Measurements from ENCODE around the gene MFAP2.
"Not testable (repeated sequence)": the region's sequence is repeated elsewhere in the genome, so short reads cannot be mapped to it uniquely, and the experiment has no call there.

Gene MFAP2

DNA sequence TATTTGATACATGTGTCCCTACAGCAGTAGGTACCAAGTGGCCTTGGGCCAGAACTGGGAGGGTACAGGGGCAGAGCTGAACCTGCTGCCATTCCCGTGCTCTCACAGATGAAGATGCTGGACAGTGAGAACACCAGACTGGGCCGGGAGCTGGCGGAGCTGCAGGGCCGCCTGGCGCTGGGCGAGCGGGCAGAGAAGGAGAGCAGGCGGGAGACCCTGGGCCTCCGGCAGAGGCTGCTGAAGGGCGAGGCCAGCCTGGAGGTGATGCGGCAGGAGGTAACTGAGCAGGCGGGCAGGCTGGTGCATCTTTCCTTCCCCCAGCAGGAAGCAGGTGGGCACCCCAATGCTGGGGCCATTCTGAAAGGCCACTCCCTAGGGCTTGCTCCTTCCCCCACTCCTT lies 21.9 kb downstream of the MFAP2 start:
- no peak for DNase-seq

DNA sequence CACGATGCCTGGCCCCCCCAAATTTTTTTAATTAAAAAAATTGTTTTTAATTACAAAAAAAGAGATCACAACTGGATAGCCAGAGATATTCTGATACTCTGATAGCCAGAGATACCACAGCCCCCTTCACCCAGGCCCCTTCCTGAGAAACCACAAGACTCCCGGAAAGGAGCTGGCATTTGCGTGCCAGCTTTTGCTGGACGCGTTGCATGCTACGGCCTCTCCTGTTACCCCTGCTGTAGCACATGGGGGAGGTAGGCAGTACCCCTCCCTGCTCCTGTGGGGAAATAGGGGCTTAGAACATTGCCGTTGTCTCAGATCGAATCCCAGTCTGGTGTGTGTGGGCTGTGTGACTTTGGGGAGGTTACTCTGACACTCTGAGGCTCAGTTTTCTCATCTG lies 22.7 kb downstream of the MFAP2 start:
- DNase-seq, result no peak

DNA sequence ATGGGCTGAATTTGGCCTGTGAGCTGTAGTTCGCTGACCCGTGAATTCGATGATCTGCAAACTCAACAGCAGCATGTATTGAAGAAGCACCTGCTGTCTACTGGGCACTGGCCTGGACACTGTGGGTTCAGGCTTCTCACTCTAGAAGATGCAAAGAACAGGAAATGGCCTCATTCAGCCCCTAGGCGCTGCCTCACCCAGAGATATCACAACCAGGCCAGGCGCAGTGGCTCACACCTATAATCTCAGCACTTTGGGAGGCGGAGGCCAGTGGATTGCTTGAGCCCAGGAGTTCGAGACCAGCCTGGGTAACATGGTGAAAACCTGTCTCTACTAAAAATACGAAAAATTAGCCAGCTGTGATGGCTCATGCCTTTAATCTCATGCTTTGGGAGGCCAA lies 23.6 kb downstream of the MFAP2 start:
- DNase-seq, result no peak

DNA sequence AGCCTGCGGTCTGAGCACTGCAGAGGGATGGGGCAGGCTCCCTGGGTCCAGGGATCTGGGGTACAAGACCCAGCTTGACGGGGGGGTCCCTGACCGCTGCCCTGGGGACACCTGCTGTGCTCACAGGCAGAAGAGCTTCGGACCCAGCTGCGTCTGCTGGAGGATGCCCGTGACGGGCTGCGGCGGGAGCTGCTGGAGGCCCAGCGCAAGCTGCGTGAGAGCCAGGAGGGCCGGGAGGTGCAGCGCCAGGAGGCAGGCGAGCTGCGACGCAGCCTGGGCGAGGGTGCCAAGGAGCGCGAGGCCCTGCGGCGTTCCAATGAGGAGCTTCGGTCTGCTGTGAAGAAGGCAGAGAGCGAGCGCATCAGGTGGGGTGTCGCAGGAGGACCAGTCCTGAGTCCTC lies 25.2 kb downstream of the MFAP2 start:
- no peak for DNase-seq

DNA sequence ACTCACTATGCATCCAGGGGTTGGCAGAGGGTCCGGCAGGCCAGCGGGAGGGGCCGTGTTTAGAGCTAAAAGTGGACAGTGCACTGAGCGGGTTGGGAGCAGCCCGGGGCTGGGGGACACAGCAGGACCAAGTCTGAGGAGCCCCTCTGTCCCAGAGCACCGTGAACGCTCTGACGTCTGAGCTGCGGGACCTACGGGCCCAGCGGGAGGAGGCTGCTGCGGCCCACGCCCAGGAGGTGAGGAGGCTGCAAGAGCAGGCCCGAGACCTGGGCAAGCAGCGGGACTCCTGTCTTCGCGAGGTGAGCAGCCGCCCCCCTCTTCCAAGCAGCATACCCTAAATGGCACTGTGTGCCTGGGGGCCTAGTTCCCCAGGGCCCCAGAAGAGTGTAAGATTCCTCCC lies 25.8 kb downstream of the MFAP2 start:
- DNase-seq, result no peak

DNA sequence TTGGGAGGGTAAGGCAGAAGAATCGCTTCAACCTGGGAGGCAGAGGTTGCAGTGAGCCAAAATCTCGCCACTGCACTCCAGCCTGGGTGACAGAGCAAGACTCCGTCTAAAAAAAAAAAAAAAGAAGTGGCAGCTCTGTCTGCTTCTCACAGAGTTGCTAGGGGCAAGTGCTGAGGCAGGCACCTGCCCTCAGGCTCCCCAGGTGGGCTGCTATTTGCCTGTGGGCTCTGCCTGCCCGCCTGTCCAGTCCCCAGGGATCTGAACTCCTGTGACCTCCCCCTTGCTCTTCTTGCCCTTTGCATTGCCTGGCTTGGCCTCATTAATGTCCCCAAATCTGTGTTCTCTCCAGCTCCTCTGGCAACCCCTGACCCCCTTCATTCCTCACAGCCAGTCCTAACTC lies 28.0 kb downstream of the MFAP2 start:
- not testable (repeated sequence) for DNase-seq

DNA sequence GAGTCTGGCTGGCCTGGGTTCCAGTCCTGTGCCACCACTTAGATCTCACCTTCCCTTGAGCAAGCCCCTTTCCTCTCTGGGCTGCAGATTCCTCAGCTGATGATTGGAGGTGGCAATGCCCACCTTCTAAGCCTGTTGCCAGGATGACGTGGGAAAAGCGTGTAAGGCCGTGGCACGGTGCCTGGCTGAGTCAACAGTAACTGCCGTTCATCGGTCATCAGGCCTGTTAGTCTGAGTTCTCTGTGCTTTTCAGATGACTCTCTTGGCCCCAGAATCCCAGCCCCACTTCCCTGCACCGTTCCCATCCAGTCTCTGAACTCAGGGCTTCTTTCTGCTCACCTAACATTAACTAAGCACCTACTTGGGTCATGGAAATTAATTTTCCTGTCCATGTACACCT lies 31.4 kb downstream of the MFAP2 start:
- not testable (repeated sequence) for DNase-seq

DNA sequence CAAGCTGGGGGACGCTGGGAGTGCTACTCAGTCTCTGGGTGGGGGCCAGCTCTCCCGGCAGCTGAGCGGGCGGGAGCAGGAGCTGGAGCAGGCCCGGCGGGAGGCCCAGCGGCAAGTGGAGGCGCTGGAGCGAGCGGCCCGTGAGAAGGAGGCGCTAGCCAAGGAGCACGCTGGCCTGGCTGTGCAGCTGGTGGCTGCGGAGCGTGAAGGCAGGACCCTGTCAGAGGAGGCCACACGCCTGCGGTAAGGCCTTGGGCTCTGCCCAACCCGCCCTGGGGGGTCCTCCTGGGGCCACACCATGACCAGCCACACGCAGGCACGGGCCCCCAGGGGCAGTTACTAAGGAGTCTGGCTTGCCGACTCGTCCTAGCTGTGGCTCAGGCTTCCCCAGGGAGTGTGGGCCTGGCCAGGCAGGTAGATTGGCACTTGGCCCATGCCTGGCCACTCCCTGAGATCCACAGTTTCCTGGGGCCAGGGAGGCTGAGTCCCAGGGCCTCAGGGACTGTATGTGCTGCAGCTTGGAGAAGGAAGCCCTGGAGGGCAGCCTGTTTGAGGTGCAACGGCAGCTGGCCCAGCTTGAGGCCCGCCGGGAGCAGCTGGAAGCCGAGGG lies 32.0 kb downstream of the MFAP2 start:
- not testable (repeated sequence) for DNase-seq

DNA sequence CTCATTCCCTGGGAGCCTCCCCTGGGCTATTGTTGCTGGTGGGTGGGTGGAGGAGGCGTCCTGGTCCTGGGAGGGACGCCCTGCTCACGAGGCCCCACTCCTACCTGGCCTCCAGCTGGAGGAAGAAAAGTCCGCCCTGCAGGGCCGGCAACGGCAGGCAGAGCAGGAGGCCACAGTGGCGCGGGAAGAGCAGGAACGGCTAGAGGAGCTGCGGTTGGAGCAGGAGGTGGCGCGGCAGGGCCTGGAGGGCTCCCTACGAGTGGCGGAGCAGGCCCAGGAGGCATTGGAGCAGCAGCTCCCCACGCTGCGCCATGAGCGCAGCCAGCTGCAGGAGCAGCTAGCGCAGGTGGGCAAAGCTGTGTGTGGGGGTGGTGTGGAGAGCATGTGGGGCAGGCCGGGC lies 33.8 kb downstream of the MFAP2 start:
- DNase-seq, result no peak

DNA sequence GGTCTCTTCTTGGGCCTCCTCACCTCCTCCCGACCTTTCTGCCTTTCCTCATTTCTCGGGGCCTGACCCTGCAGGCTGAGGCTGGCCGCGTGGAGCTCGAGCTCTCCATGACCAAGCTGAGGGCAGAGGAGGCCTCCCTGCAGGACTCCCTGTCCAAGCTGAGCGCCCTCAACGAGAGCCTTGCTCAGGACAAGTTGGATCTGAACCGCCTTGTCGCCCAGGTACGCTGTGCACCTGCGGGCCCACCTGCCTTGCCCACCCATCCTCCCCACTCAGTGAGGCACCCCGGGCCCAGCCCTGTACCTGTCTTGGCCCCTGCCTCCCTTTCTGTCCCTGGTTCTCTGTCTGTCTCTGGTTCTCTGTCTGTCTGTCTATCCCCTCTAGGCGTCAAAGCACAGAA lies 34.2 kb downstream of the MFAP2 start:
- not testable (repeated sequence) for DNase-seq

DNA sequence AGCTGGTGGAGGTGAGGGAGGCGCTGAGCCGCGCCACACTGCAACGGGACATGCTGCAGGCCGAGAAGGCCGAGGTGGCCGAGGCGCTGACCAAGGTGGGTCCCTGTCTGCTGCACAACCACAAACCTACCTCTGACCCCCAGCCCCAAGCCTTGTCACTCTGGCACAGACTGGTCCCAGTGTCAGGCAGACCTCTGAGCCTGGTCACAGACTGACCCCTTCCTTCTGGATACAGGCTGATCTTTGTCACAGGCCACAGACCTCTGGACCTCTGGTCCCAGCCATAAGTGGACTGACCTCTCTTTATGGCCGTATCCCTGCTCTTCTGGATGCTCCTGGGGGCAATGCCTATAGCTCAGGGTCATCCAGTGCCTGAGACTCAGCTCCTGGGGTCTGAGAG lies 34.9 kb downstream of the MFAP2 start:
- DNase-seq, result not testable (repeated sequence)

DNA sequence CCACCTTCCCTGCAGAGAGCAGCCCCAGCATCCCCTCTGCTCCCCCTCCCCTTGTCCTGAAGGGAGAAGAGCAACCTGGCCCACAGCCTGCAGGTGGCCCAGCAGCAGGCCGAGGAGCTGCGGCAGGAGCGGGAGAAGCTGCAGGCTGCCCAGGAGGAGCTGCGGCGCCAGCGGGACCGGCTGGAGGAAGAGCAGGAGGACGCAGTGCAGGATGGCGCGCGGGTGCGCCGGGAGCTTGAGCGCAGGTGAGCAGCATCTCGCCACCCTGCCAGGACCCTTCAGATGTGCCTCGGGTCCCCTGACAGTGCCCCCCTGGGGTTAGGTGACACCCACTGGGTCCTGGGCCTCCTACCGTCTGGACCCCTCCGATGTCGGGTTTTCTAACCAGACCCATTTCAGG lies 36.4 kb downstream of the MFAP2 start:
- no peak for DNase-seq

DNA sequence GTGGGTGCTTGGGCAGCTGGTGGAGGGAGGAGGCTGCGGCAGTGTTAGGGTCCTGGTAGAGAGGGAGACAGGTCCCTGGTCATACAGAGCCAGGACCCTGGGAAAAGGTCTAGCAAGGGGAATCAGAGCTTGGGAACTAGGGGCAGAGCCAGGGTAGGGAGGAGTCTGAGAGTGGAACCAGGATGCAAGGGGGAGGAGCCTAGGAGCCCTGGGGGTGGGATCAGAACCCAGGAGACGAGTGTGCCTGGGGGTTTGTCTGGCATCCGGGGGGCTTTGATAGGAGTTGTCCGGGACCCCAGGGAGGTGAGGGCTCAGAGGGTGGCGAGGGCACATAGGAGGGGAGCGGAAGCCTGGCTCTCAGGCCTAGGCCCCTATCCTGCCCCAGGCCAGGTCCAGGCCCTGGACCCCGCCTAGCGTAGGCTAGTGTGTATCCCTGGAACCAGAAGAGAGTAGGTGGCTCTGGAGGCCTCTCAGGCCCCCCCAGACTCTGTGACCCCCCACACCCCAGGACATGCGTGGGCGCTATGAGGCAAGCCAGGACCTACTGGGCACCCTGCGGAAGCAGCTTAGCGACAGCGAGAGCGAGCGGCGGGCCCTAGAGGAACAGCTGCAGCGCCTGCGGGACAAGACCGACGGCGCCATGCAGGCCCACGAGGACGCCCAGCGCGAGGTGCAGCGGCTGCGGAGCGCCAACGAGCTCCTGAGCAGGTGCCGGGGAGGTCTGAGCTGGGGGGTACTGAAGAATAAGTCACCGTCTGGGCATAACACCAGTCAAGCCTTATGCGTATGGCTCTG lies 40.8 kb downstream of the MFAP2 start:
- DNase-seq, result not testable (repeated sequence)

DNA sequence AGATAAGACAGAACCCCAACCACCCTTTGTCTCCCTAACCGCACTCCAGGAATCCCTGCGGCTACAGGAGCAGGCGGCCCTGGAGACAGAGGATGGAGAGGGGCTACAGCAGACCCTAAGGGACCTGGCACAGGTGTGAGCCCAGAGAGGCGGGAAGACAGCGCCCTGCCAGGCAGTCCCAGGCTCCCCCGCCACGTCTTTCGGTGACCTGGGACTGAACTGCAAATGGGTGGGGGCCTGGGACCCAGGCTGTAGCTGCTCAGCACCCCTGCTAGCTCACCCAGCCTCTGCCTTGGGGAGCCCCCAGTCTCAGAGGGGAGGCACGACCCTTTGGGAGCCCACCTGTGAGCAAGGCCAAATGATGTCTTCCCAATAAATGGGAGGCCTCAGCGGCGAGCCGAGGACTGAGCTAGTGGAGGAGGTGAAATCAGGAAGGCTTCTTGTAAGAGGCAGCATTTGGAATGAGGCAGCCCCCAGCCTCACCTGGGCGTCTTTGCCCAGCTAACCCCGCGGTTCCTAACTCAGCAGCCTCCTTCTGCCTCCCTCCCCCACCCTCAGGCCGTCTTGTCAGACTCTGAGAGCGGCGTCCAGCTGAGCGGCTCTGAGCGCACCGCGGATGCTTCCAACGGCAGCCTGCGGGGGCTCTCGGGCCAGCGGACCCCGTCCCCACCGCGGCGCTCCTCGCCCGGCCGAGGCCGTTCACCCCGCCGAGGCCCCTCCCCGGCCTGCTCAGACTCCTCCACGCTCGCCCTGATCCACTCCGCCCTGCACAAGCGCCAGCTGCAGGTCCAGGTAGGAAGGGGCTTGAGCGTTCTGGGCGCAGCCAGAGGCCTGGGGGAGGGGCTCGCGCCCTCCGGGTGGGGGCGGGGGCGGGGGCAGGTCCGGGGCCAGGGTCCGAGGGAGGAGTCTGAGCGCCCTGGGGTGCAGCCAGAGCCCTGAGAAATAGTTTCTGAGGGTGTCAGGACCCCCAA lies 41.8 kb downstream of the MFAP2 start:
- no peak for DNase-seq

DNA sequence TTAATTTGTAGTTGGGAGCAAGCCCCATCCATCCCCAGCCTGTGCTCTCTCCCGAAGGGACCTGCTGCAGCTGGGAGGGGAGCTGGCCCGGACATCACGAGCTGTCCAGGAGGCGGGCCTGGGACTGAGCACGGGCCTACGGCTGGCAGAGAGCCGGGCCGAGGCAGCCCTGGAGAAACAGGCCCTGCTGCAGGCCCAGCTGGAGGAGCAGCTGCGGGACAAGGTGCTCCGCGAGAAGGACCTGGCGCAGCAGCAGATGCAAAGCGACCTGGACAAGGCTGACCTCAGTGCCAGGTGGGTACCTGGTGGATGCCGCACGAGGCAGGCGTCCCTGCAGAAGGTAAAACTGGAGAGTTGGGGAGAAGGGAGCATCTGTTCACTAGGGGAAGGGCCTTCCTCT lies 43.8 kb downstream of the MFAP2 start:
- not testable (repeated sequence) for DNase-seq

DNA sequence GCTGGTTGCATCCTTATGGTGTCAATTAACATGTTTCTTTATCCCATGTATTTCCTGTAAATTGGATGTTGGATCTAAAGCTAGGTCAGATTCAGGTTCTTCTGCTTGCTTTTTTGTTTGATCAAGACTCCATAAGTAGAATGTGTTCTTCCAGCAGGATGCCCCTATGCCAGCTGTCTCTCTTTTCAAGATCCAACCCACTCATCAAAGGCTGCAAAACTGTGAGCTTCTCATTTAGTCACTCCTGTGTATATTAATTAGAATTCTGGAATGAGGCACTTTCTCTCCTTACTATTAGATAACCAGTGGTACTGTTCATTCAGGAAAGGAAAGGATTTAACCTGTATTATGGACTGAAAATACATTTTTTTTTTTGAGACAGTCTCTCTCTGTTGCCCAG lies 46.5 kb downstream of the MFAP2 start:
- DNase-seq, result not testable (repeated sequence)

DNA sequence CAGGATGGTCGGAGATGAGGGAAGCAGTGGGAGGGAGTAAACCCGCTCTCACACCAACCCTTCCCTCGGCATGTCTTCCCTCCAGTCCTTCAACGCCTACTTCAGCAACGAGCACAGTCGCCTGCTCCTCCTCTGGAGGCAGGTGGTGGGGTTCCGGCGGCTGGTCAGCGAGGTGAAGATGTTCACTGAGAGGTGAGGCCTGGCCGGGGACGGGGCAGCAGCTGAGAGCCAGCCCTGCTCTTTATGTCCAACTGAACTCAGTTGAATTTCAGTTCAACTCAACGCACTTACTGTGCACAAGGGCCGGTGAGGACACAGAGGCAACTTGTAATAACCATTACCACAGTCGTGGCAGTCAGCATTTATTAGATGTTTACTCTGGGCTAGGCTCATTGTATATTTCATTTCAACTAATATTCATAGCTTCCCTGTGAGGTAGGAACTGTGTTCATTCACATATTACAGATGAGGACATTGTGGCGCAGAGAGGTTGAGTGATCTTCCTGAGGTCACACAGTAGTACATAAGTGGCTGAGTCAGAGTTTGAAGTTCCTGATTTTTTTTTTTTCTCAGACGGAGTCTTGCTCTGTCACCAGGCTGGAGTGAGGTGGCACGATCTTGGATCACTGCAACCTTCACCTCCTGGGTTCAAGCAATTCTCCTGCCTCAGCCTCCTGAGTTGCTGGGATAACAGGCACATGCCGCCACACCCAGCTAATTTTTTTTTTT lies 49.0 kb downstream of the MFAP2 start:
- DNase-seq, result not testable (repeated sequence)

DNA sequence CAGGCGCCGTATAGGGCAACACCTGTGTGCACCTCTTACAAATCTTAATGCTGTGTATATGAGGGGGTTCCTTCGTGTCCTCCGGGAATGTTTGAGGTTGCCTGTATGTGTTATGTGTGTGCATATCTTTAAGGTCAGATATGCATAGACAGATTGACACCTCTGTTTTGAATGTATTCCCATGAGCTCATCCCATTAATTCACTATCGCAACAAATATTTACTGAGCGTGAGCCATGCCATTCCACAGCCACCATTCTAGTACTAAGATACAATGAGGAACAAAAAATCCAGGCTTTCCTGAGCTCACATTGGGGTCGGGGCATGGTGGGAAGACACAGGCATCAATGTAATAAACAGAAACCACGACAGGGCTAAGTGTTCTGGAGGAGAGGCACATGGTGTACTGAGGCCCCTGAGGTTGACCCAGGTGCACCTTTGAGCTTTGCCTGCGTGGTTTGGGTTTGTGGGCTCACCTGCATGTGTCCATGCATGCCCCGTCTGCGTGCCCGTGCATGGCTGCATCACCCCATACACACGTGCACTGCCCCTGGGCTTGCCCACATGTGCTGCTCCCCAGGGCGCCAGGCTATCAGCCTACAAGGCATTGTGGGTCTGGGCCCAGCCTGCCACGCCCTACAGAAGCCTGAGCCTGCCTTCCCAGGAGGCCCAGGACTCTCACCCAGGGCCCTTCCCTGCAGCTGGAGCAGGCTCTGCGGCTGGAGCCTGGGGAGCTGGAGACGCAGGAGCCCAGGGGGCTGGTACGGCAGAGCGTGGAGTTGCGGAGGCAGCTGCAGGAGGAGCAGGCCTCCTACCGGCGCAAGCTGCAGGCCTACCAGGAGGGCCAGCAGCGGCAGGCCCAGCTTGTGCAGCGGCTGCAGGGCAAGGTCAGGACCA lies 51.0 kb downstream of the MFAP2 start:
- DNase-seq, result not testable (repeated sequence)

DNA sequence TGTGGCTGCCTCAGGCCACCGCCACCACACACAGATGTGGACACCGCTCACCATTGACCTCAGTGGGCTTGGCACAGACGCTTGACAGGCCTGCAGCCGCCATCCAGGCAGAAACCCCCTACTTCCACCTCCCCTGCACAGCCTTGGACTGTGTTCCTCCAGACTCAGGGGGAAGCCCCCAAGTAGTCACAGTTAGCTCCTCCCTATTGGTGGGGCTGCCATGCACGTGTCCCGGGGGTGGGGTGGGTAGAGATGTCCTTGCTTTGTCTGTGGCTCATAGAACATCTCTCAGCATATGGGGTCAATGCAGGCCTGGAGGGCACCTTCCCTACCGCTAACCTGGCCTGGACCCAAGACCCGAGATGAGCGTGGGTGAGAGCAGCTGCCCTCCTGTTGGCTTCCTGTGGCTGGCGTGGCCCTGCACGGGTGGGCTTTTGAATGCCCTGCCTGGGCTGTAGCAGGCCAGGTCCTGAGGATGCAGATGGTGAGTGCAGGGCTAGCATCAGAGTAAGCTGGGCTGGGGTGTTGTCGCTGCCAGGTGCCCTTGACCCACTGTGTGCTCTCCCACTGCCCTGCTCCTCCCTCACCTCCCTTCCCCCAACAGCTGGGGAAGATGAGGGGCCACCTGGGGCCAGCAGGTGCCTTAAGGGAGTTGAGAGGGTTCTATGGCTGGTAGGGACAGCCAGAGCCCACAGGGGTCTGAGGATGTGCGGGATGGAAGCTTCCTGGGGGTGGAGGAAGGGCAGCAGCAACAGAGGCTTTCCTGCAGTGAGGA lies 52.5 kb downstream of the MFAP2 start:
- no peak for DNase-seq

DNA sequence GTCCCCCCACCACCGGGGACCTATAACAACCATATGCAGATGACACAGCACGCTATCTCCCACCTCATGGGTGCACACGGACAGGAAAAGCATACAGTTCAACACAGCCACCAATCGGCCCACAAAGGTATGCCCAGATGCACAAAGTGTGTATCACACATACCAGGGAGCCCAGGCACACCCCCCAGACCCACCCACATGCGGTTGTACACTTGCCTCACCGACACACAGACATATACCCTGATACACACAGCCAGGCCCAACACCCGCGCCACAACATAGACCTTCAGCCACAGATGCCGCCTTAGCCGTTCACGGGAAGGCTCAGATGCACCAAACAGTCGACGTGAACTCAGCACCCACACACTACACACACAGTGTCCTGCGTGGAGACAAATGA lies 53.2 kb downstream of the MFAP2 start:
- DNase-seq, result no peak
